GM21619 (cell line): ENCODE measurements around the gene NDUFB5.

Experiments used
- ATAC-seq: cut with Tn5 transposase; IDR thresholded peaks from one replicate; pipeline ENCODE4 v1.9.1; 2021; ENCODE audit not compliant: unreplicated experiment

NDUFB5 gene

GRCh38 chr3:179604321-179605078, at the start of gene NDUFB5, which contains the start of gene MRPL47:
Gene NDUFB5, plus strand, starts transcription at chr3:179604794. Its CDS starts 22 bp downstream, at chr3:179604816.
Gene MRPL47, minus strand, starts transcription at chr3:179604638. Its CDS starts 14 bp downstream, at chr3:179604624.
- ATAC-seq: peak; percentile 97

DNA sequence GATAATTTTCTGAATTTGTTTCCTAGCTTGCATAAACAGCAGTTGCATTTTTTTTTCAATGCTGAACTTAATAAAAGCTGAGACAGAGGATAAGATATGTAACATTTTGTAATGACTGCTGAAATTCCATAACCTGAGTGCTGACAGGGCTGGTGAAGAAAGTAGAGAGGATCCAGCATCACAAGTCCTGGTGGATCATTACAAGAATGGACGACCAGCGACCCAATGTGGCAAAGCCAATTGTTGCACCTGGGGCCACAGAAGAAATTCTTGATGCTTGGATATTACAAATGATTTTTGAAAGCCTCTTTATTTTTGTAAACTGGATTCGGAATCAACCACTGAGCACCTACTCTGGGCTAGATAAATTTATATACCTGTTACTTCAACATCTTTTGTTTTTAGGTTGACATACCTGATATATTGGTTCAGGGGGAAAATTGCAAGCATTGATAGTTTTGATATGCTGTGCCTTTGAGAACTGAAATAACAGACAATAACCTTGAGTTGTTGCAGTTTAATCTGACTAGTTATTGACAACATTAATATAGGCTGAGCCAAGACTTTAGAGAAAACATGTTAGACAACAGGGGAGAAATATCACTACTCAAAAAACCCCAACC, 45.7 kb upstream of the NDUFB5 start:
- ATAC-seq: no peak

DNA sequence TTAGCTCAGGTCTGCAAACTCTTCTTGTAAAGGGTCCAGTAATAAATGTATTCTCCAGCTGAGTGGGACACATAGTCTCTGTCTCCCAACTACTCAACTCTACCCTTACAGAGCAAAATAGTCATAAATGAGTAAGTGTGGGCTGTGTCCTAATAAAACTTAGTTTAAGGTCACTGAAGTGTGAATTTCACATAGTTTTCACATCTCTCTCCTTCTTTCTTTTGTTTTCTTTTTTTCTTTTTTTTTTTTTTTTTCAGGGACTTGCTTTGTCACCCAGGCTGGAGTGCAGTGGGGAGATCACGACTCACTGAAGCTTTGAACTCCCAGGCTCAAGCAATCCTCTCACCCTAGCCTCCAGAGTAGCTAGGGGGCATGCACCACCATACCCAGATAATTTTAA, 43.8 kb upstream of the NDUFB5 start:
- ATAC-seq: no peak

GRCh38 chr3:179562591-179563270, 41.9 kb upstream of the NDUFB5 start, which contains the start of gene ACTL6A:
Gene ACTL6A, plus strand, starts transcription at chr3:179562926. Its CDS starts 167 bp downstream, at chr3:179563093.
- ATAC-seq: peak; percentile 93

DNA sequence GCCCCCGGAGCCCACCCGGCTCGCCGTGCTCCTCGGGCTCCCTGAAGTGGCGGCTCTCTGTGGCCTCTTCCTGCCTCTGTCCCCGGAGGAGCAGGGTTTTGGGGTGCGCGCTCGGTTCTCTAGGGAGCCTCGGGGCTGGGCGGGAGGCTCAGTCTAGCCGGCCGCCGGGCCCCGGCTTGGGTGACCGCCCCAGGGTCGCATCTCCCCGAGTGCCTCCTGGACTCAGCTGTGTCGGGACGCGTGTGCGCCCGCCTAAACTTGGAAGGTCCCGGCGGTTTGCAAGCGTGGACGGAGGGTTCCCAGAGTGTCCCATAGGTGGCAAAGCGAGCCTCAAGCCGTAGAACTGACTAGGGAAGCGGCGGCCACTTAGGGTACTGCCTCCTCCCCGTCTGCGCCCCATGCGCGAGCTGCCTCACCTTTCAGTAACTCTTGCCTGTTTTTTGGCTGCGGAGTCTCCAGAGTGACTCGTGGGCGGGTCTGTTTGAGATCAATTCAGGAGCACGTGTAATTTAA, 41.3 kb upstream of the NDUFB5 start:
- peak; percentile 42 for ATAC-seq

- no peak for ATAC-seq
Observed at GRCh38 chr3:179565496-179565895, 39.1 kb upstream of the NDUFB5 start.

DNA sequence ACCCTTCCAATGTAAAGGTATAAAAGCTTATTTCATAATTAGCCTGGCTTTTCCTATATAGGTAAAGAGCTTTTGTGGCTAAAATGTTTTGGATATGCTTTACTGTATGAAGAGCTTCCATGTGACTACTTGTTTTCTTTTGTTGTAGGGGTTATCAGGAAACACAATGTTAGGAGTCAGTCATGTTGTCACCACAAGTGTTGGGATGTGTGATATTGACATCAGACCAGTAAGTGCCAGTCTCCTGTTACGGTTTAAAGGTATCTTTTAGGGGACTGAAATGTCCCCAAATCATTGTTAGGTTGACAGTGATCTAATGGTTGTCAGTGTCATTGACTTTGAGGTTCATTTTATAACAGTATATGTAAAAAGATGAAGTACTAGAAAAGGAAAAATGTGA, 23.6 kb upstream of the NDUFB5 start:
- no peak for ATAC-seq

DNA sequence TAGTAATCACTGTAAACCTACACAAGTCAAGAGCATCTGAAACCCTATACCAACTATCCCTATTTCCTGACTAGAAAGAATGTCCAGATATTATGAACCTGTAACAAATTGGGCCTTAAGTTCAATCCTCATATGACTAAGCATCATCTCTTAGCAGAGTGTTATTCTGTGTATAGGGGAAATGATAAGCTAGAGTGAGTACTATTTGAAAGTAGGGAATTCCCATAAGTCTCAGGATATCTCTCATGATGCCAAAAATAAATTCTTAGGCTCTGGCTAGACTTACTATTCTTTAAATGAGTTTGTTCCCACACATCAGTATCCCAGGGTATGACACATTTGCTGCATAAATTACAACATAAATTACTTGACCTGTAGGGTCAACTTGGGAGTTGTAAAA, 15.5 kb upstream of the NDUFB5 start:
- ATAC-seq: no peak

DNA sequence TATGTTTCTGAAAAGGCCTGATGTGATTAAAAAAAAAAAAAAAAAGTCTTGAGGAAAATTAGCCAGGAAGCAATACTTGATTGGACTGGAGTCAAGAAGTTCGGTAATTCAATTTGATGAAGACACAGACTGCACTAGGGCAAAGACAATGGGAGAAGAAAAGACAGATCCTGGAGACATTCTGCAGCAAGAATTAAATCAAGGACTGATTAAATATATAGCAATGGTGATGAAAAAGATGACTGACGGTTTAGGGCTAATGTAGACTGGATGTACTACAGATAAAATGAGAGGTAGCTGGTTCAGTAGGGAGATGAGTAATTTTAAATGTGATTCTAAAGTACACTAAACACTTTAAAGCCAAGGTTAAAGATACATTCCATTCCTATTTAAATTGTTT, 13.9 kb upstream of the NDUFB5 start:
- no peak for ATAC-seq

- no peak for ATAC-seq
Observed at GRCh38 chr3:179591313-179591712, 13.3 kb upstream of the NDUFB5 start.

DNA sequence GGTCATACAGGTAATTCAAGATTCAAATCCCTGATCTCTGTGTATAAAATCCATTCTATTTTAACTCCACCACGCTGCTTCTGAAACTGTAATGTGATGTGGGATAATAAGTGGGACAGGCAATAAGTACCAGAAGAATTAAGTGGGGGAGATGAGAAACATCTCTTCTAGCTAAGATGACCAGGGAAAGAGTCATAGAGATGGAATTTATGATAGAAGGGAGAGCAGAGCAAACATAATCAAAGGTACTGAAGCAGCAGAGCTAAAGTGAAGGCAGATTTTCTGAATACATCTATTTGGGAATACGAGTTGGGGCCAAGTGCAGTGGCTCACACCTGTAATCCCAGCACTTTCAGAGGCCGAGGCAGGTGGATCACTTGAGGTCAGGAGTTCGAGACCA, 5.1 kb upstream of the NDUFB5 start:
- no peak for ATAC-seq

DNA sequence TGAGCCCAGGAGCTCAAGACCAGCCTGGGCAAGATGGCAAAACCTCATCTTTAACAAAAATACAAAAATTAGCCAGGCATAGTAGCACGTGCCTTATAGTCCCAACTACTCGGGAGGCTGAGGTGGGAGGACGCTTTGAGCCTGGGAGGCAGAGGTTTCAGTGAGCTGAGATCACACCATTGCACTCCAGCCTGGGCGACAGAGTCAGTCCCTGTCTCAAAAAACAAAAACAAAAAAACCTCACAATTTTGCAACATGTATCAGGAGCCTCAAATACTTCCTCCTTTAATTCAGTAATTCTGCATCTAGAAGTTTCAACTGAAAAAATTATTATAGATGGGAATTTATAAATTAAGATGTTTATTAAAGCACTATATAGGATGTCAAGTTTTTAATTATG, 1.3 kb upstream of the NDUFB5 start:
- ATAC-seq: no peak

GRCh38 chr3:179603831-179604230, 763 bp upstream of the NDUFB5 start:
- ATAC-seq: no peak

- ATAC-seq: no peak
Observed at GRCh38 chr3:179606534-179607085, 2.0 kb downstream of the NDUFB5 start.

- peak; percentile 47 for ATAC-seq
Observed at GRCh38 chr3:179608931-179609720, 4.5 kb downstream of the NDUFB5 start.

DNA sequence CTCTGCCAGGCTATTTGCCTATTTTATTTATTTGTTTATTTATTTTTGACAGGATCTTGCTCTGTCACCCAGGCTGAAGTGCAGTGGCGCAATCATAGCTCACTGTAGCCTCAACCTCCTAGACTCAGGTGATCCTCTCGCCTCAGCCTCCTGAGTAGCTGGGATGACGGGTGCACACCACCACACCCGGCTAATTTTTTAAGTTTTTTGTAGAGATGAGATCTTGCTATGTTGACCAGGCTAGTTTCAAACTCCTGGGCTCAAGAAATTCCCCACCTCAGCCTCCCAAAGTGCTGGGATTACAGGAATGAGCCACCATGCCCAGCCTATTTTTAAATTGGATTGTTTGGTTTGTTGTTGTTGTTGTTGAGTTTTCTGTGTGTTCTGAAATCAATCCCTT, 5.5 kb downstream of the NDUFB5 start:
- ATAC-seq: no peak

DNA sequence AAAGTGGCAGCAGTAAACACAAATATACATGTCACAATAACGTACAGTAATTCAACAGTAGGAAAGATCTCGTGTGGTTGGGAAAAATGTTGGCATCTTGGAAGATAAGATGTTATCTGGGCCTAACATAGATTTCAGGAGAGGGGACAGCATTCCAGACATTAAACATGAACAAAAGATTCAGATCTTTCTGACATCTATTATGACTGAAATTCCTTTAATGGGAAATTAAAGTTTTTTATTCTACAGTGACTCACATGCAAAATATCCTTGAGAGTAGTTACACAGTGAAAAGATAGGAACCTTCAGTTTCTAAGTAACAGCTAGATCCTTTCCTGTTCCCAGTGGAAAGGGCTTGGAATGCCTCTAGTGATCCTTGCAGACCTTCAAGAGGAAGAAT, 9.2 kb downstream of the NDUFB5 start:
- ATAC-seq: no peak

DNA sequence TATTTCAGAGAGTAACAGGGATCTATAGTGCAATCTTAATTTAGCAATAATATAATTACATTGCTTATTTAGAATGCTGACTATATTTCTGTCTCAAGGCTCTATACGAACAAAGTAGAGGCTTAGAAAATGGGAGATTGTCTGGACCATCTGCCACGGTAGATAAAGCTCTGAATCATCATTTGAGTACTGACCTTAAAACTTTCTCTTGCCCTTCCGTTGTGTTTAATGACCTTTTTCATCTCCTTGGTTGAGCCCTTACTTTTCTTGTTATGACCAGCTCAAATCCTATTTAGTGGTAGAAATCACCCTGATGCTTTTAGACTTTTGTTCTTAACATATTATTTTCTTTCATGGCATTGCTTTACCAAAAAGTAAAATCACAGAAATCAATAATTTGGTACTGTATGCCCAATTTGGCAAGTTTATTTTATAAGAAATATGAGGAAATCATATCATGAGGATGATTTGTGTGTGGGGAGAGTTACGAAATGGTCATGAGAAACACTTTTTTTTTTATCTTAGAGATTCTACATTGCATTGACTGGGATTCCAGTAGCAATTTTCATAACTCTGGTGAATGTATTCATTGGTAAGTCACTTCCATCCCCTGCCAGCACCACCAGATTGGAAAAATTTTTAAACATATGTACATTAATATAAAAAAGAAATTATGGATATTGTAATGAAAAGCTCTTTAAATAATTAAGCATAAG, 11.0 kb downstream of the NDUFB5 start:
- ATAC-seq: no peak

- no peak for ATAC-seq
Observed at GRCh38 chr3:179622023-179622422, 17.4 kb downstream of the NDUFB5 start.

DNA sequence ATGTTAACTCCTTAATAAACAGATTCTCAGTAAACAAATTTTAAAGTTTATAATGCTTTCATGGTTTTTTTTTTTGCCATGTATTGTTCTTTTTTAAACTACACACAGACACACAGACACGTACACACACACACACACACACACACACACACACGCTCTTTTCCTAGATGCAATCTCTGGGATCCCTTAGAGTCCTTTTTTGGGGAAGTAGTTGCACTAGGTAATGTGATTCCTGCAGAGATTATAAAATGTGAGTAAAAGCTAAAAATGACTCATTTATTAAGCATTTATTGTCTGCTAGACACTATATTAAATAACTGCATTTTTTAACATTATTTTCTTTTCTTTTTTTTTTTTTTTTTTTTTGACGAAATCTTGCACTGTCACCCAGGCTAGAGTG, 19.9 kb downstream of the NDUFB5 start:
- ATAC-seq: no peak
